Measurements from ENCODE around the gene CLEC7A. TPM values are rescaled to one million over a fixed set of nuclear protein-coding genes. Genes with fewer than 3 reads are reported as not detected.

CLEC7A gene
- 0.20 and 0.22 TPM in 2 replicates for total RNA-seq

DNA sequence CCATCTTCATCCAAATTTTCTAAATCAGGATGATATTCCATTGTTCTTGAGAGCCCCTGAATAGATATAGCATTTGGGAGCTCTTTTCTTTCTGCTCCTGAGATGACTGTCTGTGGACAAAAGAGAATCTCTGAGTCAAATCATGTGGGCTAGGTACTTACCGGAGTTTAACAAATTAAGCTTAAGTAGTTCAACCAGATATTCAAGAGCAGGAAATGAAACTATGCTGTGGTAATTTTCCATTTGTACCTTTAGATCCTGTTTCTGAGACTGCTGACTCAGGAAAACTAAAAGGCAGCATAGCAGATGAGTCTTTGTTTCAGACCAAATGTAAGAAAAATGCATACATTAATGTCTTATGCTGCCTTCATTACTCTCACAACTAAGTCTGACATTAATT is at the start of gene CLEC7A:
Gene CLEC7A, minus strand, starts transcription at position 158 of the 400 bp plus-strand sequence. Its CDS starts 117 bp downstream, at position 41.
- peak; percentile 8 to 35 for DNase-seq (ENCODE audit: low read depth in 2 of 2)

DNA sequence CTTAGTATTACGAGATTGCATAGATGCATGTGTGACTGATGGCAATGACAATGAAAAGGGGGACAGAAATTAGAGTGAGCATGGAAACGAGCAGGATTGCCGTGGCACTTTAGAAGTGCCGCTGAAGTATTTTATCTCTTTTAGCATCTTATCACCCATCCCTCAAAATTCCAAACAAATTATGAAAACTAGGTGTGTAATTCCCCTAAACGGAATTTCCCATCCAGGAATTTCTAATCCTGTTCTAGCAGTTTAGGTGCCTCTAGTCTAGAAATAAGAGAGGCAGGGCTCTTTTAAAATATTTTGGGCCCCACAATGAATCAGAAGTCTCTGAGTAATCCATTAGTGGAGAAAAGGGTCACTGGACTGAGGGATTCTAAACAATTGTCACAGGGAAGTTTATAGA is 49.8 kb upstream of the CLEC7A start:
- no peak for DNase-seq (ENCODE audit: low read depth in 2 of 2)

DNA sequence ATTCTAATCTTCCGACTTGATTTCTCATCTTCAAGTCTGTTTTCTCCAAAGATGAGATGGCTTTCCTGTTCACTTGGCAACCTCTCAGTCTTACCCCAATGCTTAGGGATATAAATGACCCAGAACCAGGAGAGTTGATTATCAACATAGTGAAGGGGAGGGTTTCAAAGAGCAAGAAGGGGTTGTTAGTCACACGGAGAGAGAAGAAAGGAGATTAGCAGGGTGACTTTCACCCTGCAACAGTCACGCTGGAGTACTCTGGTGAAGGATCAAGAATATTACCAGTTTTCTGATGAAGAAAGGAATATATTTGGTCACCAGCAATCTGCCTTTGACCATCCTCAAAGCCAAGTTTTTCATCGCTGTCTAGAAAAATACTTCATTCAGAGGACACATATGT is 48.8 kb upstream of the CLEC7A start, which contains the start of gene TMEM52B:
Gene TMEM52B, plus strand, starts transcription at position 212 of the 400 bp plus-strand sequence. CDS start 543 bp downstream, outside the sequence.
- no peak for DNase-seq (ENCODE audit: low read depth in 2 of 2)

DNA sequence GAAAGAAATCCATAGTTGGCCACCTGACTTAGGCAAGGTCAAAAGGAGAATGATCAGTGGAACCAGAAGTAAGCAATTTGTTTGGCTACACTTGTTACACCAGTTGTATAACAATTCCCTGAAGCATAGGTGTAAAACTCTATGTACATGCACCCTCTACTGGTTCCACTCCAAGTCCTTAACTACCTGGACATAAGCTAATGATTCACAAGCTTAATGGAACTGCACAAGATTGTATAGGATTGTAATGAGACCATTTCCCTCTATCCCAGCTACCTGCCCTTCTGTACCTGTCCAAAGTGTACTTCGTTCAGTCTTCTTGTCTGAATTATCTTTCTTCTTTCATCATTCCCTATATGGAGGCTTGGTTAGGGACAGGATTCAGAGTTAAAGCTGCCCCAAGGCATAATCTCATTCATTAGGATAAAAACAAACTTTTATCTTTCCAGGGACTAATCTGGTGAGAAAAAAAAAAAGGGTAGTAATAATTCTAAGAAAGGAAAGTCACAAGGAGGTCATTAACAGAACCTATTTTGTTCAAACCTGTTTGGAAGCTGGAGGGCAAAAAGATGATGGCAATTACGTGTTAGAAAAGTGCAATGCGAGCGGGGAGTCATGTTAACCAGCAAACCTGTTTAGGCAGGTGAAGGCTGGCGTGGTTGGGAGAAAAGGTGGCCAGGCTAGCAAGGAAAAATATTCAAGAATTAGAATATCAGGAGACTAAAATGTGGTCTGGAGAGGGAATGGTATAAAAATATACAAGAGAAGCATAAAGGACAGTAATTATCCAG is 46.0 kb upstream of the CLEC7A start:
- no peak for DNase-seq (ENCODE audit: low read depth in 2 of 2)

GRCh38 chr12:10174986-10175614 is 45.1 kb upstream of the CLEC7A start:
- DNase-seq (ENCODE audit: low read depth in 2 of 2), result no peak

GRCh38 chr12:10171973-10172728 is 42.2 kb upstream of the CLEC7A start, which contains the start of gene OLR1:
OLR1 (minus strand) TSS chr12:10172132; CDS start chr12:10172077, 55 bp downstream.
- DNase-seq (ENCODE audit: low read depth in 2 of 2), result no peak

- no peak for DNase-seq (ENCODE audit: low read depth in 2 of 2)
Observed at GRCh38 chr12:10170216-10170615, 40.2 kb upstream of the CLEC7A start.

GRCh38 chr12:10169104-10169503 is 39.1 kb upstream of the CLEC7A start:
- DNase-seq (ENCODE audit: low read depth in 2 of 2), result no peak

- DNase-seq (ENCODE audit: low read depth in 2 of 2), result no peak
Observed at GRCh38 chr12:10167599-10167998, 37.6 kb upstream of the CLEC7A start.

- no peak for DNase-seq (ENCODE audit: low read depth in 2 of 2)
Observed at GRCh38 chr12:10165421-10165820, 35.4 kb upstream of the CLEC7A start.

DNA sequence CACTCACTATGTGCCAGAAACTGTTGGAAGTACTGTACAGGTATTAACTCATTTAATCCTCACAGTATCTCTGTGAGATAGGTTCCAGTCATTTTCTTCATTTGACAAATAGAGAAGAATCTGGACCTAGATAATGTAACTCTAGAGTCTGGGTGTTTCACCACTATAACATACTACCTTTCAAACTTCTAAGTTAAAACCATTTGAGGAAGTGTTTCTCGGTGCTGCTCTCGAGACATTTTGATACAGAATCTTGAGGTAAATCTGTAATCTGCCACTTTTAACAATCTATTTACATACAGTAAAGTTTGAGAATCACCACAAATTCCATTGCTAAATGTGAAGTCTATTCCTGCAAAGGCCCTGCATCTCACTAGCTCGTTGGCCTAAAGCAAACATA is 33.1 kb upstream of the CLEC7A start:
- DNase-seq (ENCODE audit: low read depth in 2 of 2), result no peak

GRCh38 chr12:10160617-10161385 is 30.8 kb upstream of the CLEC7A start:
- DNase-seq (ENCODE audit: low read depth in 2 of 2), result no peak

- DNase-seq (ENCODE audit: low read depth in 2 of 2), result no peak
Observed at GRCh38 chr12:10159280-10159679, 29.3 kb upstream of the CLEC7A start.

- no peak for DNase-seq (ENCODE audit: low read depth in 2 of 2)
Observed at GRCh38 chr12:10158406-10158805, 28.4 kb upstream of the CLEC7A start.

GRCh38 chr12:10155966-10156365 is 26.0 kb upstream of the CLEC7A start:
- DNase-seq (ENCODE audit: low read depth in 2 of 2), result no peak

- no peak for DNase-seq (ENCODE audit: low read depth in 2 of 2)
Observed at GRCh38 chr12:10154145-10154496, 24.1 kb upstream of the CLEC7A start.

GRCh38 chr12:10153271-10154144 is 23.5 kb upstream of the CLEC7A start:
- DNase-seq (ENCODE audit: low read depth in 2 of 2), result peak; percentile 76 to 78

- DNase-seq (ENCODE audit: low read depth in 2 of 2), result no peak
Observed at GRCh38 chr12:10151621-10152020, 21.6 kb upstream of the CLEC7A start.

DNA sequence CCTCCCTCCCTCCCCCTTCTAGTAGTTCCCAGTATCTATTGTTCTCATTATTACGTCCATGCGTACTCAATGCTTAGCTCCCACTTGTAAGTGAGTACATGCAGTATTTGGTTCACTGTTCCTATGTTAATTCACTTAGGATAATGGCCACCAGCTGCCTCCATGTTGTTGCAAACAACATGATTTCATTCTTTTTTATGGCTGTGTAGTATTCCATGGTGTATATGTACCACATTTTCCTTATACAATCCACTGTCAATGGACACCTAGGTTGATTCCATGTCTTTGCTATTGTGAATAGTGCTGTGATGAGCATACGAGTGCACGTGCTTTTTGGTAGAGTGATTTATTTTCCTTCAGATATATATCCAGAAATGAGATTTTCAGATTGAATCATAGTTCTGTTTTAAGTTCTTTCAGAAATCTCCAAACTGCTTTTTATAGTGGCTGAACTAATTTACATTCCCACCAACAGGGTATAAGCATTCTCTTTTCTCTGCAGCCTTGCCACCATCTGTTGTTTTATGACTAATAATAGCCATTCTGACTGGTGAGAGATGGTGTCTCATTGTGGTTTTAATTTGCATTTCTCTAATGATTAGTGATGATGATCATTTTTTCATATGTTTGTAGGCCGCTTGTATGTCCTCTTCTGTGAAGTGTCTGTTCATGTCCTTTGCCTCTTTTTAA is 17.9 kb upstream of the CLEC7A start:
- DNase-seq (ENCODE audit: low read depth in 2 of 2), result no peak
